Cardiac muscle cell (in vitro differentiated cells and primary cell): ENCODE data around the gene RALB. TPM values are rescaled to one million over a fixed set of nuclear protein-coding genes. Genes with fewer than 3 reads are reported as not detected.
A peak's percentile ranks its signal among the peaks of the same experiment; 100 is the strongest.
"Not testable (repeated sequence)": the region's sequence is repeated elsewhere in the genome, so short reads cannot be mapped to it uniquely, and the experiment has no call there.

ENCODE experiments used
- DNase-seq, 2 donors: peaks; one replicate each; pipeline versions ENCODE4 v3.0.0 to v3.0.0-alpha.2; 2010 to 2017; ENCODE audit warnings: low read depth in 1 of 2, low spot score in 1 of 2
- H3K27ac ChIP-seq: fragments of 200-600 bp; sonication (generic); 2 replicates; pipeline ENCODE4 v1.5.1; 2016
- H3K27me3 ChIP-seq: fragments of 200-600 bp; sonication (generic); 2 replicates; pipeline ENCODE4 v1.6.0; 2016; ENCODE audit warnings: control low read depth
- H3K36me3 ChIP-seq: fragments of 200-600 bp; sonication (generic); 2 replicates; pipeline ENCODE4 v1.5.1; 2016; ENCODE audit warnings: control low read depth
- H3K4me1 ChIP-seq: fragments of 200-600 bp; sonication (generic); 2 replicates; pipeline ENCODE4 v1.8.1; 2017; ENCODE audit warnings: low read depth, mild to moderate bottlenecking, mixed run types
- H3K4me3 ChIP-seq: fragments of 200-600 bp; sonication (generic); 2 replicates; pipeline ENCODE4 v1.5.1; 2016; ENCODE audit warnings: mild to moderate bottlenecking
- H3K9me3 ChIP-seq: fragments of 200-600 bp; sonication (generic); 2 replicates; pipeline ENCODE4 v1.5.1; 2017; ENCODE audit warnings: low read depth, mild to moderate bottlenecking, control low read depth
- CTCF ChIP-seq: IDR thresholded peaks from 2 replicates; pipeline ENCODE4 v1.5.1; 2012; ENCODE audit warnings: low read depth, mild to moderate bottlenecking, low read length
- polyA plus RNA-seq: library from polyadenylated mRNA; unstranded; fragments of >200 nt; fragmentation: Nextera tagmentation; extraction: Ambion mirVana; gene quantifications from 2 replicates; pipeline ENCODE4 v1.2.1, GENCODE V29; 2016
- total RNA-seq: library from RNA; depleted of rRNA; stranded (reverse); fragments of >200 nt; gene quantifications from 2 replicates; pipeline ENCODE4 v1.2.3, GENCODE V29; 2016

The RALB gene
- total and polyA plus RNA-seq, 2 experiments from 2014 or later, result 26.5 to 50.8 TPM

GRCh38 chr2:120319123-120319522 lies 66.5 kb downstream of the RALB start:
- Histone ChIP-seq H3K4me3 (no peak overlapping the region), H3K36me3 (no peaks in the 10 kb centered on the region), H3K27me3 (peaks cover 27% of the 10 kb centered on the region), H3K9me3 (no peaks in the 10 kb centered on the region), H3K4me1 (no peaks in the 10 kb centered on the region), H3K27ac (no peak overlapping the region)
- no peak for TF ChIP-seq CTCF
- no peak for DNase-seq

- Histone ChIP-seq H3K36me3 (no peaks in the 10 kb centered on the region), H3K9me3 (no peaks in the 10 kb centered on the region), H3K27me3 (peaks cover 20% of the 10 kb centered on the region), H3K4me3 (no peak overlapping the region), H3K4me1 (no peaks in the 10 kb centered on the region), H3K27ac (no peak overlapping the region)
- no peak for DNase-seq
- TF ChIP-seq CTCF, result no peak
These were observed 67.2 kb downstream of the RALB start for GRCh38 chr2:120319686-120320317.

GRCh38 chr2:120320318-120320851 lies 67.7 kb downstream of the RALB start:
- Histone ChIP-seq H3K36me3 (no peaks in the 10 kb centered on the region), H3K27me3 (peaks cover 14% of the 10 kb centered on the region), H3K4me3 (no peak overlapping the region), H3K27ac (no peak overlapping the region), H3K4me1 (no peaks in the 10 kb centered on the region), H3K9me3 (no peaks in the 10 kb centered on the region)
- DNase-seq, result peak in 1 of 2 donors; percentile 70
- TF ChIP-seq CTCF, result no peak

GRCh38 chr2:120320887-120321556 lies 68.4 kb downstream of the RALB start:
- H3K4me1 ChIP-seq, result not testable (repeated sequence)

GRCh38 chr2:120321721-120322284 lies 69.2 kb downstream of the RALB start:
- H3K9me3 ChIP-seq, result no peaks in the 10 kb centered on the region
- H3K36me3 ChIP-seq, result no peaks in the 10 kb centered on the region
- no peak overlapping the region for H3K27ac ChIP-seq
- peaks cover 9% of the 10 kb centered on the region for H3K27me3 ChIP-seq
- no peak overlapping the region for H3K4me3 ChIP-seq
- TF ChIP-seq CTCF, result no peak
- no peak for DNase-seq
- H3K4me1 ChIP-seq, result no peaks in the 10 kb centered on the region

More at GRCh38 chr2:120320887-120321556, 68.4 kb downstream of the RALB start:
- H3K4me3 ChIP-seq, DNase-seq, H3K9me3 ChIP-seq, H3K36me3 ChIP-seq, H3K27ac ChIP-seq, H3K27me3 ChIP-seq: not testable (repeated sequence)

- TF ChIP-seq CTCF, result no peak
- Histone ChIP-seq H3K9me3 (no peaks in the 10 kb centered on the region), H3K4me3 (no peak overlapping the region), H3K27me3 (peaks cover 12% of the 10 kb centered on the region), H3K4me1 (no peaks in the 10 kb centered on the region), H3K27ac (no peak overlapping the region), H3K36me3 (no peaks in the 10 kb centered on the region)
- DNase-seq, result no peak
These were observed 69.7 kb downstream of the RALB start for GRCh38 chr2:120322329-120322728.
